Left cardiac atrium (tissue), 4 donors: ENCODE results near the gene NRF1. TPM values are rescaled to one million over a fixed set of nuclear protein-coding genes. Genes with fewer than 3 reads are reported as not detected.

Source experiments
- ATAC-seq, 2 donors: fragments of 200-7000 bp; cut with Tn5 transposase; one replicate each; pipeline ENCODE4 v1.9.1; 2020; ENCODE audit warnings: mild to moderate bottlenecking in 2 of 2, moderate library complexity in 2 of 2
- DNase-seq: peaks from one replicate; pipeline ENCODE4 v3.0.0-alpha.2; 2020
- intact Hi-C, 2 donors: fragments of 100-400 bp; cut with DNase I; formaldehyde crosslinking; loops; one replicate each; pipeline versions ENCODE4 v1.14.1 to v1.15.1; 2022 to 2023
- total RNA-seq, 2 donors: library from RNA; stranded (reverse); fragmentation: NEBNext Ultra II Directional; extraction: Animal tissue kit (Norgen Biotek cat#: 25700); gene quantifications; one replicate each; pipeline ENCODE4 v1.2.1, GENCODE V29; 2021
- donor health status: DM: no; HTN: yes; CAD: no.
- donor health status: DM: no; HTN: yes; CAD: no; lungs with severe emphysema.
- donor health status: DM: yes; HTN: yes; CAD: no.
- donor health status: Dilated cardiomyopathy.

NRF1 gene
- total RNA-seq, 2 donors from 2014 or later = 10.0 to 15.4 TPM

- no peak for DNase-seq
- ATAC-seq = no peak
These were observed 137.0 kb downstream of the NRF1 start for GRCh38 chr7:129748356-129749109.

GRCh38 chr7:129750091-129750490, 138.6 kb downstream of the NRF1 start:
- no peak for DNase-seq
- no peak for ATAC-seq
- intact Hi-C loops = no loop called here

More at GRCh38 chr7:129748356-129749109, 137.0 kb downstream of the NRF1 start:
- intact Hi-C loops = no loop called here

- ATAC-seq (no peak), DNase-seq (no peak)
- intact Hi-C loops = no loop called here
These were observed 139.0 kb downstream of the NRF1 start for GRCh38 chr7:129750501-129750900.

GRCh38 chr7:129751916-129752315, 140.4 kb downstream of the NRF1 start:
- DNase-seq = no peak
- intact Hi-C loops = no loop called here
- ATAC-seq = peak in 1 of 2 donors; percentile 44

GRCh38 chr7:129752760-129753159, 141.2 kb downstream of the NRF1 start:
- intact Hi-C loops = no loop called here
- no peak for ATAC-seq
- DNase-seq = no peak

GRCh38 chr7:129754406-129754805, 142.9 kb downstream of the NRF1 start:
- intact Hi-C loops = no loop called here
- DNase-seq (no peak), ATAC-seq (no peak)

- no peak for DNase-seq
- intact Hi-C loops = no loop called here
These were observed 146.5 kb downstream of the NRF1 start for GRCh38 chr7:129757991-129758390.

GRCh38 chr7:129762387-129762969, 151.0 kb downstream of the NRF1 start:
- intact Hi-C loops = no loop called here
- no peak for ATAC-seq

More at GRCh38 chr7:129757991-129758390, 146.5 kb downstream of the NRF1 start:
- no peak for ATAC-seq

GRCh38 chr7:129764247-129765084, 152.9 kb downstream of the NRF1 start:
- DNase-seq (no peak), ATAC-seq (no peak)
- intact Hi-C loops = no loop called here

More at GRCh38 chr7:129762387-129762969, 151.0 kb downstream of the NRF1 start:
- DNase-seq = no peak

GRCh38 chr7:129765352-129765751, 153.8 kb downstream of the NRF1 start:
- no peak for ATAC-seq
- intact Hi-C loops = no loop called here
- no peak for DNase-seq

GRCh38 chr7:129767120-129768015, 155.8 kb downstream of the NRF1 start:
- no peak for ATAC-seq
- intact Hi-C loops = no loop called here

GRCh38 chr7:129768614-129769399, 157.3 kb downstream of the NRF1 start:
- intact Hi-C loops = no loop called here
- peak; percentile 12 for DNase-seq
- no peak for ATAC-seq

More at GRCh38 chr7:129767120-129768015, 155.8 kb downstream of the NRF1 start:
- DNase-seq = no peak

GRCh38 chr7:129769400-129769774, 157.9 kb downstream of the NRF1 start:
- DNase-seq = no peak
- intact Hi-C loops = no loop called here
- ATAC-seq = no peak

GRCh38 chr7:129769866-129770808, 158.6 kb downstream of the NRF1 start:
- DNase-seq = no peak
- no peak for ATAC-seq
- intact Hi-C loops = no loop called here

GRCh38 chr7:129771201-129771927, 159.8 kb downstream of the NRF1 start:
- intact Hi-C loops = no loop called here
- DNase-seq = no peak
- no peak for ATAC-seq

GRCh38 chr7:129771928-129772479, 160.5 kb downstream of the NRF1 start:
- intact Hi-C loops = no loop called here
- ATAC-seq (no peak), DNase-seq (no peak)
